Measurements from ENCODE around the gene CHMP2A. TPM values are rescaled to one million over a fixed set of nuclear protein-coding genes. Genes with fewer than 3 reads are reported as not detected.

Gene CHMP2A
- total RNA-seq, 1 donor from 2014 or later: 154 TPM

DNA sequence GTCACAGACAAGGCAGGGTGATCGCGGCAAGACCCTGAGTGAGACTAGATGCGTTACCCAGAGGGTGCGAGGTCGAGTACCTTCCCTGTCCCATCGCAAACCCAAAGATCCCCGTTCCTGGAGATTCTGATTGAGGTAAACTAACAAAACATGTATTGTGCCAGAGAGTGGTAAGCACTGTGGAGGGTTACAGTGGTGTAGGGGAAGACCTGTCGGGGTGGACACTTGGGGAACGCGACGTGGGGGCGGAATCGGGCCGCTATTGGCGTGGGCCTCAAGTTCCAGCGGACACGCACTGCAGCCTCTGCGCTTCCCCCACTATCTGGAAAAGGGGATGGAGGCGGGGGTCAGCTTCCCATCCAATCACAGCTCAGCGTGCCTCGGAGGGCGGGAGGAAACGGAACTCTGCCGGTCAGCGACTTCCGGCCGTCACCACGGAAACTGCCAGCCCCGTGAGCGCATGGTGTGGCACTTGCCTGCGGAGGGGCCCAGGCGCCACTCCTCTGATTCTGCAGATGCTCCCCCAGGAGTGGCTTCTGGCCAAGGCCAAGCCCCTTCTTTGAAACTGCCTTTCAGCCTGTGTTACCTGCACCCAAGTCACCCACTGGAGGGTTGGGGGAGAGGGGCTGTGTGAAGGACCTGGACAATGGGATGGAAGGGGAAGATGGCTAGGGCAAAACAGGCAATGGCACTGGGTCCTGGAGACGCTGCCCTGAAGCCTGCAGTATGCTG lies 4.5 kb upstream of the CHMP2A start:
- DNase-seq (ENCODE audit: low spot score in 2 of 2): peak; percentile 60 to 95
- Histone ChIP-seq H3K36me3 (peaks cover 11 to 16% of the 10 kb centered on the region in 2 donors), H3K4me3 (peak overlapping the region; percentile 67 to 75), H3K4me1 (peaks cover 23 to 47% of the 10 kb centered on the region in 2 donors), H3K27ac (peak overlapping the region; percentile 98 to 99), H3K9me3 (no peaks in the 10 kb centered on the region), H3K27me3 (no peaks in the 10 kb centered on the region)
- intact Hi-C loops (cut with DNase I): loop anchor here (1.0 kb wide), 2 partner anchors 14 to 158 kb away; partner anchors contain the start of gene MZF1
- TF ChIP-seq, protein P1, sequence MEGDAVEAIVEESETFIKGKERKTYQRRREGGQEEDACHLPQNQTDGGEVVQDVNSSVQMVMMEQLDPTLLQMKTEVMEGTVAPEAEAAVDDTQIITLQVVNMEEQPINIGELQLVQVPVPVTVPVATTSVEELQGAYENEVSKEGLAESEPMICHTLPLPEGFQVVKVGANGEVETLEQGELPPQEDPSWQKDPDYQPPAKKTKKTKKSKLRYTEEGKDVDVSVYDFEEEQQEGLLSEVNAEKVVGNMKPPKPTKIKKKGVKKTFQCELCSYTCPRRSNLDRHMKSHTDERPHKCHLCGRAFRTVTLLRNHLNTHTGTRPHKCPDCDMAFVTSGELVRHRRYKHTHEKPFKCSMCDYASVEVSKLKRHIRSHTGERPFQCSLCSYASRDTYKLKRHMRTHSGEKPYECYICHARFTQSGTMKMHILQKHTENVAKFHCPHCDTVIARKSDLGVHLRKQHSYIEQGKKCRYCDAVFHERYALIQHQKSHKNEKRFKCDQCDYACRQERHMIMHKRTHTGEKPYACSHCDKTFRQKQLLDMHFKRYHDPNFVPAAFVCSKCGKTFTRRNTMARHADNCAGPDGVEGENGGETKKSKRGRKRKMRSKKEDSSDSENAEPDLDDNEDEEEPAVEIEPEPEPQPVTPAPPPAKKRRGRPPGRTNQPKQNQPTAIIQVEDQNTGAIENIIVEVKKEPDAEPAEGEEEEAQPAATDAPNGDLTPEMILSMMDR (IDR thresholded peaks at IDR 0.05): no peak

DNA sequence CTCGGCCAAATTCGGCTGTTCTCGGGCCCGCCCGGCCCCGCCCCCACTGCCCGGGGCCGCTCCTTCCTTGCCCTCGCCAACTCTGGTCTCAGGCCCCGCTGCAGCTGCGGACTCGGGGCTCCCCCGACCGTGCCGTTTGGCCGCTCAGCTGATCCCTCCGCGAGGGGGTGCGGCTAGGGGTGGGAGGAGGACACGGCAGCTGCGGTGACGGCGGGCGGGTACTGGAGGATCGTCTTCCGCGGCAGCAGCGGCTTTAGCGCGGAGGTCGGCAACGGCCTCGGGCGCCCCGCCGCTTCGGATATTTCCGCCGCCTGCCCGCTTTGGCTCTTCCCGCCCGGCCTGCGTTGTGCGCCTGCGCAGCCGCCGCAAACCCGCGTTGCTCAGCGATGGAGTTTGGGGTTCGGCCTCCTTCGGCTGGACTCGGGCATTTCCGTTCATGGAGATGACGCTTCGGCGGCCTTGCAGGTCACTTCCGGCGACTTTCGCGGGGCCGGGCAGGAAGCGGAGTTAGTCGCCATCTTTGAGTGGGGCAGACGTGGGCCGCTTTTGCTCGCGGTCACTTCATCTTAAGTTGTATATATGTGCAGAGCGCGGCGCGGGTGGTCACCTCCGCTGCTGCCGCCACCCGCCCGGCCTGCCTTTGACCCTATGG lies 3.8 kb upstream of the CHMP2A start:
- Histone ChIP-seq H3K9me3 (no peaks in the 10 kb centered on the region), H3K4me1 (peaks cover 28 to 54% of the 10 kb centered on the region in 2 donors), H3K4me3 (peak overlapping the region; percentile 67 to 75), H3K36me3 (peaks cover 13 to 16% of the 10 kb centered on the region in 2 donors), H3K27me3 (no peaks in the 10 kb centered on the region), H3K27ac (peak overlapping the region; percentile 98 to 99)
- peak; percentile 92 to 99 for DNase-seq (ENCODE audit: low spot score in 2 of 2)
- intact Hi-C loops (cut with DNase I): loop anchor here (1.0 kb wide), 2 partner anchors 15 to 157 kb away; partner anchors contain the start of gene MZF1
- TF ChIP-seq, protein P1 (IDR thresholded peaks at IDR 0.05): no peak

DNA sequence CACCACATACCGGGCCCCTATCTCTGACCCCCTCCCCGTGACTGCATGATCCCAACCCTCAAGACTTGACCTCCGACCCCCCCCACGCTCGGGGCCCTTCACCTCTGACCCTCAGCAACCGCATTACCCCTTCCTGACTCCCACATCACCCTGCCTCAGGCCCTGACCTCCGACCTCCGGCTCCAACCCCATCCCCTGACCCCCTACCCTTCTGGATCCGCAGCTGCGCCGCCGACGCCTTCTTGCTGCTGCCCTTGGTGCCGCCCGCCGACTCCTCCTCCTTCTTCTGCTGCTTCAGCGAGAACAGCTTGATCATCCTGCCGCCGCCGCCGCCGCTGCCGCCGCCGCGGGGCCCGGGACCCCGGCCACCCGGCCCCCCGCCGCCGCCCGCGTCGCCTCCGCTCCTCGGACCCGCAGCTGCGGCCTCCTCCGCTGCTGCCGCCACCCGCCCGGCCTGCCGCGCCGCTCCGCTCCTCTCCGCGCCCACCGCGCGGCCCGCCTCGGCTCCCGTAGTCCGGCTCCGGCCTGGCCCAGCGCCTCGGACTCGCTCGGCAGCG lies 3.2 kb upstream of the CHMP2A start, which contains the start of gene UBE2M:
Gene UBE2M (minus strand): TSS at position 546 of the 557 bp plus-strand sequence. CDS start 230 bp downstream, at position 316.
- Histone ChIP-seq H3K9me3 (no peaks in the 10 kb centered on the region), H3K4me1 (peaks cover 29 to 54% of the 10 kb centered on the region in 2 donors), H3K27ac (peak within 1 kb of the TSS; percentile 98 to 99), H3K27me3 (no peaks in the 10 kb centered on the region), H3K36me3 (peaks cover 16 to 19% of the 10 kb centered on the region in 2 donors), H3K4me3 (peak within 1 kb of the TSS; percentile 67 to 75)
- peak in 1 of 2 donors; percentile 85 for DNase-seq (ENCODE audit: low spot score in 2 of 2)
- TF ChIP-seq, protein P1 (IDR thresholded peaks at IDR 0.05): no peak
- intact Hi-C loops (cut with DNase I): no loop called here

DNA sequence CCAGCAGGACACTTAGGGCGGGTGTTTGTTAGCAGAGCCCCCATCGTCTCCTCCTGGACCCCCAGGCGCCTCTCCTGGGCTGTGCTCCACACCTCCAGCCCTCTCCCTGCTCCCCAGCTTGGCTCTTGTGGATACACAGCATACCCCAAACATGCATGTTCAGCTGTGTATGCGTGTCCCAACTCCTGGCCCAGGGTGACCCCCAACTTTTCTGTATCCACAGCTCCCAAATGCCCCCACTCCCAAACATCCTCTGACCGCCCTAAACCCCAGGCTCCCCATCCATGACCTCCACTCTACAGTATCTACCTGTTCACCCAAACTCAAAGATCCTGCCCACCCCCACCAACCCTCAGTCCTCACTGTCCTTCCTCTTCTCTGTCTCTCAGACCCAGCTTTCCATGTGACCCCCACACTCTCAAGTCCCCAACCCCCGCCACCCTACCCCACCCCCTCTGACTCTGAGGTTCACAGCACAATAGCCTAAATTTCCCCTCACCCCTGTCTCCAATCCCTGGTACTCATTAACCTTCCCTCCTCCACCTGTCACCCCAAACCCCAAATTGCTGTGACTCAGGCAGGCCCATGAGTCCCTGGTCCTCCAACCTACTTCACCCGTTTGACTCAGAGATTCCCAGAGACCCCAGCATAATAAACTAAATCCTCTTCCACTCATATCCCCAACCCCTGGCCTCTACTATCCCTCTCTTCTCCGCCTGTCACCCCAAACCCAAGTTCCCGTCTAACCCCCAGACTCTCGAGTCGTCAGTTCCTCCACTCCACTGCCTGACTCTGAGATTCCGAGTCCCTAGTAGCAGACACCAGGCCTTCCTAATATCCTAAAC lies 2.5 kb upstream of the CHMP2A start:
- no peak for DNase-seq (ENCODE audit: low spot score in 2 of 2)
- H3K4me1 ChIP-seq: peaks cover 22 to 47% of the 10 kb centered on the region in 2 donors
- H3K4me3 ChIP-seq: peak overlapping the region; percentile 67 to 75
- H3K9me3 ChIP-seq: no peaks in the 10 kb centered on the region
- H3K27me3 ChIP-seq: no peaks in the 10 kb centered on the region
- H3K27ac ChIP-seq: peak overlapping the region; percentile 98 to 99
- peaks cover 18 to 26% of the 10 kb centered on the region in 2 donors for H3K36me3 ChIP-seq
- intact Hi-C loops (cut with DNase I): no loop called here
- TF ChIP-seq, protein P1 (IDR thresholded peaks at IDR 0.05): no peak
